Endothelial cell (in vitro differentiated cells): ENCODE measurements around the gene MUC12. TPM values are rescaled to one million over a fixed set of nuclear protein-coding genes. Genes with fewer than 3 reads are reported as not detected.

ENCODE experiments used
- DNase-seq: peaks from one replicate; pipeline ENCODE4 v3.0.0; 2021; ENCODE audit warnings: low spot score
- H3K27ac Mint-ChIP-seq: one replicate; pipeline ENCODE4 v1.8.0; 2021; ENCODE audit warnings: mixed read lengths, inconsistent platforms; ENCODE audit not compliant: unreplicated experiment
- H3K27me3 Mint-ChIP-seq: one replicate; pipeline ENCODE4 v1.8.0; 2021; ENCODE audit warnings: mild to moderate bottlenecking, moderate library complexity, mixed read lengths, inconsistent platforms; ENCODE audit not compliant: unreplicated experiment
- H3K36me3 Mint-ChIP-seq: one replicate; pipeline ENCODE4 v1.8.0; 2021; ENCODE audit warnings: mild to moderate bottlenecking, low read depth, mixed read lengths, inconsistent platforms; ENCODE audit not compliant: unreplicated experiment
- H3K4me1 Mint-ChIP-seq: one replicate; pipeline ENCODE4 v1.8.0; 2021; ENCODE audit warnings: mild to moderate bottlenecking, mixed read lengths, inconsistent platforms; ENCODE audit not compliant: unreplicated experiment
- H3K4me3 Mint-ChIP-seq: one replicate; pipeline ENCODE4 v1.8.0; 2021; ENCODE audit warnings: mild to moderate bottlenecking, mixed read lengths, inconsistent platforms; ENCODE audit not compliant: unreplicated experiment
- H3K9me3 Mint-ChIP-seq: one replicate; pipeline ENCODE4 v1.8.0; 2021; ENCODE audit warnings: mixed read lengths, inconsistent platforms; ENCODE audit not compliant: unreplicated experiment
- total RNA-seq: library from RNA; stranded (reverse); fragmentation: NEBNext Ultra II Directional; extraction: Animal tissue kit (Norgen Biotek cat#: 25700); gene quantifications from one replicate; pipeline ENCODE4 v1.2.1, GENCODE V29; 2021; ENCODE audit not compliant: unreplicated experiment
- TF ChIP-seq, protein P1 (sequence below): fragments of 200-600 bp; sonication (generic); IDR thresholded peaks from one replicate; pipeline ENCODE4 v1.5.0; 2021; ENCODE audit warnings: antibody characterized with exemption; ENCODE audit not compliant: unreplicated experiment

Gene MUC12
- total RNA-seq, 1 donor from 2014 or later, result 1.3 TPM

DNA sequence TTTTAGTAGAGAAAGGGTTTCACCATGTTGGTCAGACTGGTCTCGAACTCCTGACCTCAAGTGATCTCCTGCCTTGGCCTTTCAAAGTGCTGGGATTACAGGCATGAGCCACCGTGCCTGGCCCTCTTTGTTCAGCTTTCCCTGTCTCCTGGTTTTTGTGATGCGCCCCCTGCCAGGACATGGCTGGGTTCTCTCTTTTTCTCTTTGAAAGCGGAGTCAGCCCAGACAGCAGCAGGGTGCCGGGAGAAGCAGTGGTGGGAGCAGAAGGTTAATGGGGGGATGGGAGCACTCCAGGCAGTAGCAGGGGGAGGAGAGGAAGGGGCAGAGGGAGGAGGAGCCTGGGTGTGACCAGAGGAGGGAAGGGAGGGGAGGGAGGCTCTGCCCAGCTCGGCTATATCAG lies 18.2 kb upstream of the MUC12 start:
- DNase-seq, result no peak
- peaks cover 2% of the 10 kb centered on the region for H3K4me1 Mint-ChIP-seq
- no peaks in the 10 kb centered on the region for H3K36me3 Mint-ChIP-seq
- TF ChIP-seq, protein P1, sequence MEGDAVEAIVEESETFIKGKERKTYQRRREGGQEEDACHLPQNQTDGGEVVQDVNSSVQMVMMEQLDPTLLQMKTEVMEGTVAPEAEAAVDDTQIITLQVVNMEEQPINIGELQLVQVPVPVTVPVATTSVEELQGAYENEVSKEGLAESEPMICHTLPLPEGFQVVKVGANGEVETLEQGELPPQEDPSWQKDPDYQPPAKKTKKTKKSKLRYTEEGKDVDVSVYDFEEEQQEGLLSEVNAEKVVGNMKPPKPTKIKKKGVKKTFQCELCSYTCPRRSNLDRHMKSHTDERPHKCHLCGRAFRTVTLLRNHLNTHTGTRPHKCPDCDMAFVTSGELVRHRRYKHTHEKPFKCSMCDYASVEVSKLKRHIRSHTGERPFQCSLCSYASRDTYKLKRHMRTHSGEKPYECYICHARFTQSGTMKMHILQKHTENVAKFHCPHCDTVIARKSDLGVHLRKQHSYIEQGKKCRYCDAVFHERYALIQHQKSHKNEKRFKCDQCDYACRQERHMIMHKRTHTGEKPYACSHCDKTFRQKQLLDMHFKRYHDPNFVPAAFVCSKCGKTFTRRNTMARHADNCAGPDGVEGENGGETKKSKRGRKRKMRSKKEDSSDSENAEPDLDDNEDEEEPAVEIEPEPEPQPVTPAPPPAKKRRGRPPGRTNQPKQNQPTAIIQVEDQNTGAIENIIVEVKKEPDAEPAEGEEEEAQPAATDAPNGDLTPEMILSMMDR, result no peak
- H3K27ac Mint-ChIP-seq, result no peak overlapping the region
- no peaks in the 10 kb centered on the region for H3K9me3 Mint-ChIP-seq
- peaks cover 3% of the 10 kb centered on the region for H3K27me3 Mint-ChIP-seq
- no peak overlapping the region for H3K4me3 Mint-ChIP-seq

DNA sequence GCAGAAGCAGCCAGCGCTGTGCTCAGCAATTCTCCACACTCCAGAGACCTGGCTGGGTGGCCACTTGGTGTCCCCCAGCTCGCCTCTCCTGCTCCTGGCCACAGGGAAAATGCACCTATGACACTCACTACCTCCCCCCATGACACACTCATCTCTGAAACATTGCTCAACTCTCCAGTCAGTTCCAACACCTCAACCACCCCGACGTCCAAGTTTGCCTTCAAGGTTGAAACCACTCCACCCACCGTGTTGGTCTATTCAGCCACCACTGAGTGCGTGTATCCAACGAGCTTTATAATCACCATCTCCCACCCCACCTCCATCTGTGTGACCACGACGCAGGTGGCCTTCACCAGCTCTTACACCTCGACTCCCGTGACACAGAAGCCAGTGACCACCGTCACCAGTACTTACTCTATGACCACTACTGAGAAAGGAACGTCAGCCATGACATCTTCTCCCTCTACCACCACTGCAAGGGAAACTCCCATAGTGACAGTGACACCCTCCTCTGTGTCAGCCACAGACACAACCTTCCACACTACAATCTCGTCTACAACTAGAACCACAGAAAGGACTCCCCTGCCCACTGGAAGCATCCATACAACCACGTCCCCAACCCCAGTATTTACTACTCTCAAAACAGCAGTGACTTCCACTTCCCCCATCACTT lies 17.3 kb upstream of the MUC12 start:
- Mint-ChIP-seq H3K27me3 (peaks cover 3% of the 10 kb centered on the region), H3K9me3 (no peaks in the 10 kb centered on the region), H3K4me3 (no peak overlapping the region), H3K4me1 (peaks cover 2% of the 10 kb centered on the region), H3K36me3 (no peaks in the 10 kb centered on the region), H3K27ac (no peak overlapping the region)
- DNase-seq, result no peak
- TF ChIP-seq, protein P1, result no peak

DNA sequence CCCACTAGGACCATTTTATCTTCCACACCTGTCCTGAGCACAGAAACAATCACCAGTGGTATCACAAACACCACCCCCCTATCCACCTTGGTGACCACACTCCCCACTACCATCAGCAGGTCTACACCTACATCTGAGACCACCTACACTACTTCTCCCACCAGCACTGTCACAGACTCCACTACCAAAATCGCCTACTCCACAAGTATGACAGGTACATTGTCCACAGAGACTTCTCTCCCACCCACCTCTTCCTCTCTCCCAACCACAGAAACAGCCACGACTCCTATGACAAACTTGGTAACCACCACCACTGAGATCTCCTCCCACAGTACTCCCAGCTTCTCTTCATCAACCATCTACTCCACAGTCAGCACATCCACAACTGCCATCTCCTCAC lies 16.7 kb upstream of the MUC12 start:
- Mint-ChIP-seq H3K9me3 (no peaks in the 10 kb centered on the region), H3K36me3 (no peaks in the 10 kb centered on the region), H3K4me3 (no peak overlapping the region)

DNA sequence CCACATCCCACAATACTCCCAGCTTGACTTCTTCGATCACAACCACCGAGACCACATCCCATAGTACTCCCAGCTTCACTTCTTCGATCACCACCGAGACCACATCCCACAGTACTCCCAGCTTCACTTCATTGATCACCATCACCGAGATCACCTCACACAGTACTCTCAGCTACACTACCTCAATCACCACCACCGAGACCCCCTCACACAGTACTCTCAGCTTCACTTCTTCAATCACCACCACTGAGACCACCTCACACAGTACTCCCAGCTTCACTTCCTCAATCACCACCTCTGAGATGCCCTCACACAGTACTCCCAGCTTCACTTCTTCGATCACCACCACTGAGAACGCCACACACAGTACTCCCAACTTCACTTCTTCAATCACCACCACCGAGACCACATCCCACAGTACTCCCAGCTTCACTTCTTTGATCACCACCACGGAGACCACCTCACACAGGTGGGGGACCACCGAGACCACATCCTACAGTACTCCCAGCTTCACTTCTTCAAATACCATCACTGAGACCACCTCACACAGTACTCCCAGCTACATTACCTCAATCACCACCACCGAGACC lies 11.4 kb upstream of the MUC12 start:
- DNase-seq, result no peak
- H3K27ac Mint-ChIP-seq, result no peak overlapping the region
- H3K4me1 Mint-ChIP-seq, result no peaks in the 10 kb centered on the region
- TF ChIP-seq, protein P1, result no peak
- H3K9me3 Mint-ChIP-seq, result no peaks in the 10 kb centered on the region
- no peaks in the 10 kb centered on the region for H3K36me3 Mint-ChIP-seq
- no peak overlapping the region for H3K4me3 Mint-ChIP-seq
- peaks cover 1% of the 10 kb centered on the region for H3K27me3 Mint-ChIP-seq

More for the DNA sequence above, 16.7 kb upstream of the MUC12 start:
- H3K4me1 Mint-ChIP-seq, result peaks cover 2% of the 10 kb centered on the region
- no peak overlapping the region for H3K27ac Mint-ChIP-seq
- no peak for DNase-seq
- TF ChIP-seq, protein P1, result no peak
- H3K27me3 Mint-ChIP-seq, result peaks cover 3% of the 10 kb centered on the region

DNA sequence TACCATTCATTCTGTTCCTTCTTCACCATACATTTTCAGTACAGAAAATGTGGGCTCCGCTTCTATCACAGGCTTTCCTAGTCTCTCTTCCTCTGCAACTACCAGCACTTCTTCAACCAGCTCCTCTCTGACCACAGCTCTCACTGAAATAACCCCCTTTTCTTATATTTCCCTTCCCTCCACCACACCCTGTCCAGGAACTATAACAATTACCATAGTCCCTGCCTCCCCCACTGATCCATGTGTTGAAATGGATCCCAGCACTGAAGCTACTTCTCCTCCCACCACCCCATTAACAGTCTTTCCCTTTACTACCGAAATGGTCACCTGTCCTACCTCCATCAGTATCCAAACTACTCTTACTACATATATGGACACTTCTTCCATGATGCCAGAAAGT lies 9.5 kb upstream of the MUC12 start:
- no peak for DNase-seq
- Mint-ChIP-seq H3K4me3 (no peak overlapping the region), H3K27ac (no peak overlapping the region), H3K36me3 (no peaks in the 10 kb centered on the region), H3K27me3 (peaks cover 6% of the 10 kb centered on the region), H3K9me3 (no peaks in the 10 kb centered on the region), H3K4me1 (peaks cover 2% of the 10 kb centered on the region)
- TF ChIP-seq, protein P1, result no peak
